ELF-1 (cell line): ENCODE measurements around the gene PLA2G5.
"Not testable (repeated sequence)": the region's sequence is repeated elsewhere in the genome, so short reads cannot be mapped to it uniquely, and the experiment has no call there.

Source experiments
- DNase-seq: peaks from one replicate; pipeline ENCODE4 v3.0.0-alpha.2; 2016; ENCODE audit warnings: low read depth, low spot score

The PLA2G5 gene, protein sequence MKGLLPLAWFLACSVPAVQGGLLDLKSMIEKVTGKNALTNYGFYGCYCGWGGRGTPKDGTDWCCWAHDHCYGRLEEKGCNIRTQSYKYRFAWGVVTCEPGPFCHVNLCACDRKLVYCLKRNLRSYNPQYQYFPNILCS

DNA sequence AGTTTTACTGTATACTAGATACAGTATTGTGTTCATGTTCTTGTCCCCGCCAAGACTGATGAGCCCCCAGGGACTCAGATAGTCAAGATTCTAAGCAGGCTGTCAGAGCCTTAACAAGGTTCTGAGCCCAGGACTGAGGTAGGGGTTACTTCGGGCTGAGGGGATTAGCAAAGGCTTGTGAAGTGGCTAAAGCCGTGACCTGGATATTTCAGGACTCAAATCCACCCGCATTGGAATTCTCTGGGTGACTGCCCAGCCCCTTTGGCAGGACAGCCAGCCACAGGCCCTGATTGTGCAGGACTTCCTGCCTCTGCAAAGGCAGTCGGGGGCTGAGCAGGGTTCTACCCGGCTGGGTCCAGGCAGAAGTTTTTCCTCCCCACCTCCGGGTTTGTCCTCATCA lies at the start of gene PLA2G5:
TSS of gene PLA2G5 (plus strand) at position 321 of the 400 bp plus-strand sequence. CDS start 14,637 bp downstream, outside the sequence.
- no peak for DNase-seq

GRCh38 chr1:20028125-20028524 lies 41.9 kb upstream of the PLA2G5 start:
- no peak for DNase-seq

GRCh38 chr1:20028726-20029125 lies 41.3 kb upstream of the PLA2G5 start:
- DNase-seq = no peak

GRCh38 chr1:20029178-20029912 lies 40.6 kb upstream of the PLA2G5 start:
- DNase-seq = no peak

- DNase-seq = peak; percentile 37
Measured at GRCh38 chr1:20030436-20031151, 39.4 kb upstream of the PLA2G5 start.

DNA sequence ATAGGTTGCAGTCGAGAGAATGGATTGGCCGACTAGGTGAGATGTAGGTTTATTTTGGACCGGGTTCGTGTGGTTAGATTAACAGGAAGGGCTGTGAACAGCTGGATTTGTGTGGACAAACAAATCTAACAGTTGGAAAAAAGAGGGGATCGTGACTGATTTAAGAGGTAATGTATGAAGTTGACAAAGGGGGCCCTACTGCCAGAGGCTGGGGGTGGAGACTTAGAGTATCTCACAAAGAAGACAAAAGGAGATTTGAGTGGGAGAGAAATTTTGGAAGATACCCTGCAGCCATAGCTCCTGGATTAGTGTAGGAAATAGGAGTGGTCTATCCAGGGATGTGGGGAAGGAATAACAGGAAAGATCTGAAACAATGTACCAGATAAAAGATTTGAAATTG lies 38.8 kb upstream of the PLA2G5 start:
- no peak for DNase-seq

GRCh38 chr1:20031836-20032235 lies 38.2 kb upstream of the PLA2G5 start:
- DNase-seq = no peak

GRCh38 chr1:20032425-20032824 lies 37.6 kb upstream of the PLA2G5 start:
- no peak for DNase-seq

DNA sequence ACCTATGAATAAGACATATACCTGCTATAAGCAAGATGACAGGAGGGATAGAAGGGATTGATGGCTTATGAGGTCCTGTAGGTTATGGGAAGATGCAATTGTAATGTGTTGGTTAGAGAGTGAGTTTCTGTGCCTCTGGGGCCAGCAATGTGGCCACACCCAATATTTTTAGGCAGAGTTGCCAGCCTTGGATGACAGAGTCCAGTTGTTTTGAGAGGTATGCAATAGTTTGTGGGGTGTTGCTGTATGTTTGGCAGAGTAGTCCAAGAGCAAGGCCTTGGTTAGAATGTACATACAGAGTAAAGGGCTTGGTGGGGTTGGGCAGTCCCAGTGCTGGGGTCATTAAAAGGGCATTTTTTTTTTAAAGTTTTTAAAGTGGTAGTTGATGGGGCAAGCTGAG lies 36.6 kb upstream of the PLA2G5 start:
- DNase-seq = no peak

DNA sequence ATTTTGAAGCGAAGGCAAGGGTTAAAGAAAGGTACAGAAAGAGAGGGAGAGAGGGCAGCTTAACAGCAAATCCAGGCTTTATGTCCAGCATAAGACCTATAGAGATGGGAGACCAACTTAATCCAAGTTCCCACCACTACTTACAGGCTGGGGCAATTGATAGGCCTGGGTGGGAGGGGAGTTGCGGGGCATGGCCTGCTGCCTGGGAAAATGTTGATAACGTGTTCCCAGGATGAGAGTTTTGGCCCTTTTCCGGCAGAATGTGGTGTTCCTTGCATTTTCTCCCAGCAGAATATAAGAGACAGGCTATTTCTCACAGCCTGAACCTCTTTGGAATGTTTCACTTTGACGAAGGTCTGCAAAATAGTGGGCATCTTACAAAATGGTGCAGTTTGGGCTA lies 34.9 kb upstream of the PLA2G5 start:
- no peak for DNase-seq

DNA sequence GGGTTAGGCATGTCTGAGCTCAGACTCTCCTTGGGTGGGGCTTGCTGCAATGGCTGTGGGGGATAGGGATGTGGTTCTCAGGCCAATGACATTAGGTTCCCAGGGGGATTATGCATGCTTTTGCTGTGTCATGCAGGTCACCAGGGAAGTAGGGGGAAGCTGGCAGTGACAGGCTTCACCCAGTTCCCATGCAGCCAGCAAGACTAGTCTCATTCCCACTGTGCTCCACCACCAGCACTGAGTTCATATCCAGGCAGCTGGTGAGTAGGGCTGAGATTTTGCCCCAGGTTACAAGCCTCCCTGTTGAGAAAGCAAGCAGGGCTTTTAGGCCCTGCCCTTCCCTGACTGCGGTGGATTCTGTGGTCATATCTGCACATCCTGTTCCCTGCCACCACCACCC lies 32.1 kb upstream of the PLA2G5 start:
- DNase-seq = peak; percentile 41

DNA sequence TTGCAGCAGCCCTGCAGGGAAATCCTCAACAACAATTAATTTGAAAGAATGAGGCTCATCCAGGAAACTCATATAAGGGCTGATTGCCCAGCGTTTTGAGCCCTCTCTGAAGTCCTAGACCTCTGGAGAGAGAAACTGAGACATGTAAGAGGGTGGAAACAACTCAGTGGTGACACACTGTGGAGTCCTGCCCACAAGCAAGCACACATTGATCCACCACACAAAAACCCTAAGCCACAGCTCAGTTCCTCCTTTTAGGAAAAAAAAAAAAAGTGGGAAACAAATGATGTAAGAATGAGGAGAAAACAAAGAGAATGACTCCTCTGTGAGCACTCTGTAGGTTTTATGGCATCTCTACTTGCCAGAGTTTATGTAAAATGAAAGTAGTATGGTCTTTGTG lies 22.9 kb upstream of the PLA2G5 start:
- DNase-seq = no peak

GRCh38 chr1:20048563-20048962 lies 21.4 kb upstream of the PLA2G5 start:
- no peak for DNase-seq

- not testable (repeated sequence) for DNase-seq
Measured at GRCh38 chr1:20049056-20049798, 20.8 kb upstream of the PLA2G5 start.

- DNase-seq = no peak
Measured at GRCh38 chr1:20051218-20051829, 18.7 kb upstream of the PLA2G5 start.

DNA sequence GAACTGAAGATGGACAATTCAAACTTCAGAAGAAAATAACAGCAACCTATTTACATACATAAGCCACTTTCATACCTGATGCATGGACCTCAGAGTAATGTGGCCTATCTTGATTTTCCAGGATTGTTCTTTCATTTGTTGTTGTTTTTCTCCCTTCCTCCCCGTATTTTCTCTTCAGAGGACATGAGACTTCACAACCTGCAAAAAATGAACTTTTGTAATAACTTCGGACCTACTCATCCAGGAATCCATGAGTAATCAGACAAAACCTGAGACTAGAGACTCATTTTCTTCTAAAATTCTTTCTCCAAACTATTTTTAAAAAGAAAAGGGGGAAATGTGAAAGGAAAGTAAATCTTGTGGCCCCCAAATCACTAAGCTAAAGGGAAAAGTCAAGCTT lies 17.6 kb upstream of the PLA2G5 start:
- no peak for DNase-seq

- DNase-seq = no peak
Measured at GRCh38 chr1:20057886-20058420, 12.0 kb upstream of the PLA2G5 start.

DNA sequence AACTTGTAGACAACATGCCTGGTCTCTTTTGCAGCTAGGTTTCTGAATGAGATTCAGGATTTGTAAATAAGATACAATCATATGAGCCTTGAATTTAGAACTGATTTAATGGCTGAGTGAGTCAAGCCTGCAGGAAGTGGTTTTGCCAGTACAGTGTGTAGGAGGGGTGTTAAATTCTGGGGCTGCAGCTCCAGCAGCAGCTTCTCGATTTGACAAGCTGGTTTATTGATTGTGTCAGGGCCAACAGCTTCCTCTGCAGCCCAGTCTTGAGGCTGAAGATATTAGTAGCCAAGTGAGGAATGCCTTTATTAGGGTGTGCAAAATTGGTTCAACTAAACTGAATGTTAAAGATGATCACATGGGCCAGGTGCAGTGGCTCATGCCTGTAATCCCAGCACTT lies 11.5 kb upstream of the PLA2G5 start:
- DNase-seq = no peak

DNA sequence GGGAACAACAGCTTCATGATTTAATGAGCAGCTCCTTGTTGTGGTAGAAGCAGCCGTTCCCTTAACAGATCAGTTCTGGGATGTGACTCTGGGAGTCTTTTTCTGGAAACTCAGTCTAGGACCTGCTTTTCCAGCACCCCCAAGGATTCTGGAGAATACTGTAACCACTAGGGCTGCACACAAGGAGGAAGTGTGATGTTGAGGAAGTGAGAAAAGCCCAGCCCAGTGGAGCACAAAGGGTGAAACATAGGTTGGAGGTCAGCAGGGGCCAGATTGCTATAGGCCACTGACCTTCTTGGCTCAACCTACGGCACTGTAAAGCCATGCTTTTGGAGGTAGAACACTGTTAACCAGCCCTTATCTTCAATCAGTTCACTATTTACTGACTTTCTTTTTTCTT lies 10.1 kb upstream of the PLA2G5 start:
- no peak for DNase-seq

DNA sequence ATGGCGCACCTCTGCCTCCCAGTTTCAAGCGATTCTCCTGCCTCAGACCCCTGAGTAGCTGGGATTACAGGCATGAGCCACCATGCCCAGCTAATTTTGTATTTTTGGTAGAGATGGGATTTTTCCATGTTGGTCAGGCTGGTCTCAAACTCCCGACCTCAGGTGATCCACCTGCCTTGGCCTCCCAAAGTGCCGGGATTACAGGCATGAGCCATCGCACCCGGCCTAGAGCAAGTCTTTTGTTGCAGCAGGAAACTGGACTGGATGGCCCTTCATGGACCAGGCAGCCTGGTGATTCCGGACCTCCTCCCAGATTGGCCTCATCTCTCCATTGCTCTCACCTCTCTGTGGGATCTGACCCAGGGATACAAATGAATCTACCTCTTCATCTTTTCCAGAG lies 9.2 kb upstream of the PLA2G5 start:
- DNase-seq = not testable (repeated sequence)

GRCh38 chr1:20061866-20062265 lies 8.1 kb upstream of the PLA2G5 start:
- DNase-seq = no peak
